CD4-positive, alpha-beta T cell treated with Interferon gamma for 1 hour (primary cell): Measurements from ENCODE around the gene C16orf89.
"Not testable (repeated sequence)": the region's sequence is repeated elsewhere in the genome, so short reads cannot be mapped to it uniquely, and the experiment has no call there.

Source experiments
- DNase-seq: peaks from one replicate; pipeline ENCODE4 v3.0.0-alpha.2; 2020

C16orf89 gene

GRCh38 chr16:5059386-5060072 lies 6.2 kb downstream of the C16orf89 start:
- no peak for DNase-seq

- no peak for DNase-seq
Measured at GRCh38 chr16:5058476-5058875, 7.3 kb downstream of the C16orf89 start.

GRCh38 chr16:5056352-5056751 lies 9.4 kb downstream of the C16orf89 start:
- peak; percentile 31 for DNase-seq

DNA sequence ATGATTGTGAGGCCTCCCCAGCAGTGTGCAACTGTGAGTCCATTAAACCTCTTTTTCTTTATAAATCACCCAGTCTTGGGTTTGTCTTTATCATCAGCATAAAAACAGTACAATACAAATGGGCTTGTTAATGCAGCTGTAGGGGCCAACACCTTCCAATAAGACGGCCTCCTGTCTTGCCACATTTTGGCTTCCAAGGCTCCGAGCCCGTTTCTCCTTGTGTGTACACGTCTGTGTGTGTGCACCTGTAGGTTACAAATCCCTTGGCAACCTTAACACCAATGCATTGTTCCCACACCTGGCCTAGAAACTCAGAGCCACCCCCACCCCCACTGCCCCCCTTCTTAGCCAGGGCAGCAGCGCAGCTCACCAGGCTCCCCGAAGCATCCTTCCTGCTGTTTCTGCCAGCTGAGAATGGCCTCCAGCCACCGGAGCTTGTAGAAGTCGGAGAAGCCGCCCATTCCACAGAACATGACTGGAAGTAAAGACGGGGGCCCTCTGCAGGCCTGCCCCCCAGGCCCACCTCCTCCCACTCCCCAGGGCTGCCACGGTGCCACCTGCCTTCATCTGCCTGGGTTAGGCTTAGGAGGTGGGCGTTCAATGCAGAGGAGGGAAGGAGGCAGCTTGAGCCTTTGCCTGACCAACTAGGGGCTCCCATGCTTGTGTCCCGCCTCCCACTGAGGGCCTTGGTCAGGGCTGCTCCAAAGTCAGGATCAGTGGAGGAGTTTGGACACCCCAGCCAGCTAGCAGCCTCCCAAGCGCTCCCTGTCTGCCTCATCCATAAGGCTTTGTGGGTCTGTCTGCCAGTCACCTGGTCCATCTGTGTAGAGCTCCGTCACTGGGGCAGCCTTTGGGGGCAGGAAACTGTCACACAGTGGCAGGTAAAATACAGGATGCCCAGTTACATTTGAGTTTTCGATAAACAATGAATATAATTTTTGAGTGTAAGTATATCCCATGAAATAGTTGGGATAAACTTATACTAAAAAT lies 10.6 kb downstream of the C16orf89 start:
- DNase-seq, result no peak

DNA sequence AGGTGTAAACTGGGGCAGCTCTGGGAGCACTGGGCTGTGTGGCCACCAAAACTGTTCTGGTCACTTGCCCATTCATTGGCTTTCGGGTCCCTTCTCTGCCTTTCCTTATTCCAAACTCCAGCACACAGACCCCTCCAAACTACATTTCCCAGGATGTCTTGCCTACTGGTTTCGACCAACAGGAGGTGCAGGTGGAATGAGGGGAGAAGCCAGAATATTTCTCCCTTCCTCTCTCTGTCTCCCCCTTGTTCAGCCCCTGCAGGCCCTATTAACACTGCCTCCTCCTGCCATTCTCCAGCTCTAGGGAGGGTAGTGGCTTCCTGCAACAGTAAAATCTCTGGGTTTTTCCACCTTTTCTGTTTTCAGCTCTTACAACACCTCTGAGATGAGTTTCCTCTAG lies 18.8 kb downstream of the C16orf89 start:
- no peak for DNase-seq

DNA sequence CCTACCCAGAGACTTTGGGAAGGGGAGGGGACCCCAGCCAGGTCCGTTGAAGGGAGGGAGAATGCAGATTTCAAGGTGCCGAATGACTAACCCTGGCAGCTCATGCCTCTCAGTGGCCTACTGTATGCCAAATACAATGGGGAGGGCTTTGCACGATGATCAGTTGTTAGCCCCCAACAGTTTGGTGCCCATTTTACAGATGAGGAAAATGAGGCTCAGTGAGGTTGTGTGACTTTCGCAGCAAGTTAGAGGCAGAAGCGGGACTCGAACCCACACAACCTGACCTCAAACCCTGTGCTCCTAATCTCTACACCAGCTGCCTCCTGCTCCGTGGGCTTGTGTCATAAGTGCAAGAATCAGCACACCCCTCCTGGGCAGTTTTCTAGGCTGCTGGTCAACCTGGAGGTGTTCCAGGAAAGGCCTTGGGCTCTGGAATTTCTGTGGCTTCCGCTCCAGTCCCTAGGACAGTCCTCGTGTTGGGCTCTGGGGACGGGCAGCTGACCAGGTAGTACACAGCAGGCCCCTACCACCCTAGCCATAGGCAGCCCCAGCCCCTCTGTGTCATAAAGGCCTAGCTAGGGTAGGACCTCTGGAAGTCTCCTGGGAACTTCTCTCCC lies 20.1 kb downstream of the C16orf89 start:
- DNase-seq, result no peak

GRCh38 chr16:5044581-5044980 lies 21.2 kb downstream of the C16orf89 start:
- DNase-seq, result not testable (repeated sequence)

DNA sequence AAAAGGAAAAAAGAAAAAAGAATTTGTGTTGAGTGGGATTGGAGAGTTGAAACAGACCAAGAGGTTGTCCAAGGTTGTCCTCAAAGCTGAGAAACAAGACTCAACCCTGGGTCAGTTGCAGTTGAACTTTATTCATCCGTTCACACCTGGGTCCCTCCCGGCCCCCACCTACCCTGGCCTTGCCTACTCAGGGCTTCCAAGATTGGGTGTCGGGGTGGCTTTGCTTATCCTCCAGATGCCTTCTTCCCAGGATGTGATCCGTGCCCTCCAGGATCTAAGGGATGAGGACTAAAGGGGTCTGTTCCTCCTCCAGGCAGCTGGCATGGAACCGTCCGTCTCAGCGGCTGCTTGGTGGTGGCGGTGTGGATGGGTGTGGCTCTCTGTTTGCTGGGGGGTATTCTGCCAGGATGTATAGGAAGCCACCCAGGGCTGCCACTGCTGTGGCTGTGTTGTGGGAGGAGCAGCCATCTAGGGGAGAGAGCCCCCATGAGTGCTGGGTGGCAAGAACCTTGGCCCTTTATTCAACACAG lies 21.7 kb downstream of the C16orf89 start:
- DNase-seq, result no peak

DNA sequence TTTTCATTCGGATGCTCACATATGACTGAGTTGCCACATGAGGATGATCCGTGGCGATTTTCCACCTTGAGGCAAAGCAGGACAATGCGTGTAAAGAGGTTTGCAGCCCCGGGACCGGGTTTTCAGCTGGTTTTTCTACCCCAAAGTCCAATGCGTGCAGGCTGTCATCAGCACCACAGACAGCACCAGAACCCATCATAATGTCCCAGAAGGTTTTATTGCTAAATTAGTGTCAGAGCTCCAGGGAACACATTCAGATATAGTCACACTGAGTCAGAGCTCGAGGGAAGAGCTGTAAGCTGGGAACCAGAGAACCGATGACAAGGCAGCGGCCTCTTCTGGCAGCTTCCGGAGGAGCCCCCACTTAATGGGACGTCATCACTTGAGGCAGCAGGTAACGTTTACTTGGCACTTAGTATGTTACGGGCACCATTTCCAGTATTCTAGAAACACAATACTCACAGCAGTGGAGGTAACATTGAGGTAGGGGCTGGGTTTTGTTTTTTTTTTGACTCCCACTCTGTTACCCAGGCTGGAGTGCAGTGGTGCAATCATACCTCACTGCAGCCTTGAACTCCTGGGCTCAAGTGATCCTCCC lies 23.1 kb downstream of the C16orf89 start:
- DNase-seq, result no peak

GRCh38 chr16:5041600-5042133 lies 24.1 kb downstream of the C16orf89 start:
- no peak for DNase-seq

DNA sequence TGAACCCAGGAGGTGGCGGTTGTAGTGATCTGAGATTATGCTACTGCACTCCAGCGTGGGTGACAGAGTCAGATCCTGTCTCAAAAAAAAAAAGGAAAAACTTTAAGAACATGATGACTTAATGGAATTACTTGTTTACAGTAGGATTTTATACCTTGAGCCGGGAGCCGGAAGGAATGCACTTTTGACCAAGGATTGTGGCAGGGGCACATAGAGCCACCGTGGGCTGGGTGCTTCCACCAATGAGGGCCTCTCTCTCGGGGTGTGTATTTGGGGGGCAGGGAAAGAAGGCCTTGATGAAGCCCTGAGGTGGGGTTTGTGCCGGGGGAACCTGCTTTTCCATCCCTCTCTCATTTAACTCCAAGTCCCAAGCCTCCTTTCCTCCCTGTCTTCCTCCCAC lies 25.3 kb downstream of the C16orf89 start:
- no peak for DNase-seq

DNA sequence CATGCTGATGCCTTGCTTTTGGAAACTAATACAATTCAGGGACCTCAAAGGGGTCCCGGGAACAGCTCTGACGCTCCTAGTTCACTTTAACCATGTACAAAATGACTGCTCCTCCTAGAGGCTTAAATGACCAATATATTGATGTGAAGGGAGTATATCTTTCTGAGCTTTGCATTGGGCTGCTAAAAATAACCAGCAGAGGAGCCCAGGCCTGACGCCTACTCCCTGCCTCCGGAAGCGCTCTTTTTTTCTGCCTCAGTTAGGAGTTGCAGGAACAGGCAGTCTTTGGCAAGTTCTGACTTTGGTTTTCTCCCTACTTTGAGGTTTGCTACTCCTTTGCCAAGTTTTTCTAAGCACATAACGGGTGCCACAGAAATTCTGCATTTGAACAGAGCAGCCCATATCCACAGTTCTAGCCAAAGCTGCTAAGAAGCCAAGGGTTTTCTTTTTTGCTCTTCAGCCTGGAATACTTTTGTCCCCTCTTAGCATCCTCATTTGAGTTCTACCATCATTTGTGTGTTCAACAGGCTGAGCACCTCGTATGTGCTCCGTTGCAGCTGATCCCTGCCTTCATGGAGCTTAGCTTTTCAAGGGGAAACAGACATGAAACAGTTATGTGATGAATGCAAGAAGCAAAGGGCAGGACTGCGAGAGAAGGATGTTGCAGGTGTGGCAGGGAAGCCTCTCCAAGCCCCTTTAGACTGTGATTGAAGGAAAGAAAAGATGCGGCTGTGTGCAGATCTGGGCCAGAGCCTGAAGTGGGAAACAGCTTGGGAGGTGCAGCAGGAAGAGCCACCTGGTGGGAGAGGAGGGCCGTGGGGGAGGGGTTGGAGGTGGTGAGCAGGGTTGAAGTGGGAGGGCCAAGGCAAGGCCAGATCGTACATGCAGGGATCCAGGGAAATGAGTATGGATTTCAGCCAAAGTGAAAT lies 29.3 kb downstream of the C16orf89 start:
- no peak for DNase-seq

DNA sequence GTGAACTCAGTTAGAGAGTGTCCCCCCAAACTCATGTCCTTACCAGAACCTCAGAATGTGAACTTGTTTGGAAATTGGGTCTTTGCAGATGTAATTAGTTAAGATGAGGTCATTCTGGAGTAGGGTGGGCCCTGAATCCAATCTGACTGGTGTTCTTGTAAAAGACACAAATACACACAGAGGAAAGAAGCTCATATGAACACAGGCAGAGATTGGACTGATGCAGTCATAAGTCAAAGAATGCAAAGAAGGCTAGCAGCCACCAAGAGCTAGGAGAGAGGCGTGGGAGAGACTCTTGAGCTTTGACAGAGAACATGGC lies 29.9 kb downstream of the C16orf89 start:
- DNase-seq, result no peak

GRCh38 chr16:5034167-5034523 lies 31.6 kb downstream of the C16orf89 start:
- no peak for DNase-seq

DNA sequence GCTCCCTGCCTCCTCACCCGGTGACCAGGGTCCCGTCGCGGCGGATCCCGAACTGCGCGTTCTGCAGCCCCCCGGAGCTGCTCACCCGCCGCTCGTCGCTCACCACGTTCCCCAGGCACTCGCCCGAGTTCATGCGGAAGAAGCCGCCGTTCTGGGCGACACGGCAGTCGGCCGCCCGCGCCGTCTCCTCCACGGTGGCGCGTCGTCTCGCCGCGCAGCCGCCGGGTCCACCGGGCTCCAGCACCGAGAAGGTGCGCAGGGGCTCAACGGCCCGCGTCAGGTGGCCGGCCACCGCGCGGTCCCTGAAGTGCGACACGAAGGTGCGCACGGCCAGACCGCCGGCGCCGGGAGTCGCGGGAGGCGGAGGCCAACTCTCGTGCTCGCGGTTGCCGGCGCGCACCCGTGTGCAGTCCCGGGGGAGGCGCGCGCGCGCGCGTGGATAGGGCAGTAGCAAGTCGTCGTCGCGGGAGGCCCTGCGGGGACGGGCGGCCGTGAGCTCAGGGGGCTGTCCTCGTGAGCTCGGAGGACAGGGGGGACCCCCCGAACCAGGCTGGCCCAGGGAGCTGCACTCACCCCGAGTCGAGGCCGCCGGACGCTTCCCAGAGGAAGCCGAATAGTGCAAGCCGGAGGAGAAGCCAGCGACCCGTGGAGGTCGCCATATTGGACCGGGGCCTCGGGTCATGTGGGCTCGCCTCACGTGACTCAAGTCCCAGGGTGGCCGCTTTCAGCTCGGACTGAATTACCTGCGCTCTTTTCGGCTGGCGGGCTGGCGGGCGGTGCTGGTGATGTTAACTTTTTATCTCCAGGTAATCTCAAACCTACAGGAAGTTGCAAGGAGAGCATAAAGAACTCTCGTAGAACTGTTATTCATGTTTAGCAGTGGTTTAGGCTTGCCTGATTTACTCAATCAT lies 32.2 kb downstream of the C16orf89 start, which contains the start of gene NAGPA:
Gene NAGPA (minus strand): TSS at position 680 of the 911 bp plus-strand sequence. CDS start 21 bp downstream, at position 659.
- DNase-seq, result peak; percentile 80

DNA sequence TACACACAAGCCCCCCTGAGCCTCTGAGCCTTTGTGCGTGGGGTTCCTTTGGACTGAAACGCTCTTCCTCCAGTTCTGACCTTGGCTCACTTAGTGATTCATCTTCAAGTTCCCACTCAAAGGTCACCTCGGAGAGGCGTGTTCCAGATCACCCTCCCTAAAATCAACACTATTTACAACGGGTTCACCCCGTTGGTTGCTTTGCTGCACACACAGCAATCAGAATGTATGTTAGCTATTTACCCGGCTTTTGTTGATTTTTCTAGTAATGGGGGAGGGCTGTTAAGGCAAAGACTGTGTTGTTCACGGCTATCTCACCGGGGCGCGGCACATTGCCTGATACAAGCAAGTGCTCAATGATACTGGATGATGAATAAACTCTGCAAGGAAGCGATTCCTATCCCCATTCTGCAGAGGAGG lies 33.0 kb downstream of the C16orf89 start:
- no peak for DNase-seq

DNA sequence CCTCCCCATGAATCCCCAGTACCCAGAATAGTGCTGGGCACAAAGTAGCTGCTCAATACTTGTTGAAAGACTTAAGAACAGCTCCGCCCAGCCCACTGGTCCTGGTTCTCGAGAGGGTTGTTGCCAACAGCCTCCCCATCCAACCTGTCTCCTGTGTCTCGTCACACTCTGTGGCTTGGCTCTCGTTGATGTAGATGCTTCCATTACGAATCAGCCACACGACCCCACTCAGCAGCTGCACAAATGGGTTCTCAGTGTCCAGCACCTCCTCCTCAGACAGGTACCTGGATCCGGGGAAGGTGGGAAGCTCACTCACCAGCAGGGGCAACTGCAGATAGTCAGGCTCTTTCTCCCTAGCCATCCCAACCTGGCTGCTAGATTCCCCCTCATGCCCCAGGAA lies 34.2 kb downstream of the C16orf89 start:
- no peak for DNase-seq

GRCh38 chr16:5030251-5030870 lies 35.4 kb downstream of the C16orf89 start:
- DNase-seq, result no peak

DNA sequence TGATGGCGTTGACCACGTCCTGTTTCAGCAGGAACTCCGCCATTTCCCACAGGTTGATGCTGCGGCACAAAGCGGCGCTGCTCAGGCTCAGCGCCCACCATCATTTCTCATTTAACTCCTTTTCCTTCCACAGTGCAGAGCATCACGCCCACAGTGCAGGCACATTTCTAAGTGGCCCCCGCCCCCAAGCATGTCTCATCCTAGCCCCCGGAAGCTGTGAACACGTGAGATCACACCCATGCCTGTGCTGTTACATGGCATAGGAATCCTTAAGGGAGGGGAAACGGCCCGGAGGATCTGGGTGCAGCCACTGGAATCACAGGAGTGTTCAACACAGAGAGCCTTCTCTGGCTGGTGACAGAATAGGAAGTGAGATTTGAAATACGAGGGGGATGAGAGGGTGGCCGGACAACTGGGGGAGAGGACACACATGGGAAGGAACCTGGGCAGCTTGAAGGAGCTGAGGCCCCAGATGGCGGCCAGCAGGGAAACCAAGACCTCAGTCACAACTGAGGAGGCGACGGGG lies 36.7 kb downstream of the C16orf89 start:
- DNase-seq, result no peak
